IPS DF 19.7 (cell line): ENCODE measurements around the gene EPSTI1.
A peak's percentile ranks its signal among the peaks of the same experiment; 100 is the strongest.
"Not testable (repeated sequence)": the region's sequence is repeated elsewhere in the genome, so short reads cannot be mapped to it uniquely, and the experiment has no call there.

Experiments used
- DNase-seq: peaks from one replicate; pipeline ENCODE4 v3.0.0-alpha.2; 2013; ENCODE audit warnings: low read depth, low spot score

The EPSTI1 gene

GRCh38 chr13:42991898-42992763, at the start of gene EPSTI1:
Gene EPSTI1, minus strand, starts transcription at chr13:42992241. Its CDS starts 76 bp downstream, at chr13:42992165.
- no peak for DNase-seq

GRCh38 chr13:43041369-43041921, 49.4 kb upstream of the EPSTI1 start:
- no peak for DNase-seq

- DNase-seq = not testable (repeated sequence)
Observed at GRCh38 chr13:43040581-43041368, 48.7 kb upstream of the EPSTI1 start.

- DNase-seq = no peak
Observed at GRCh38 chr13:43039966-43040365, 47.9 kb upstream of the EPSTI1 start.

- DNase-seq = no peak
Observed at GRCh38 chr13:43036351-43037250, 44.6 kb upstream of the EPSTI1 start.

- DNase-seq = no peak
Observed at GRCh38 chr13:43033038-43033437, 41.0 kb upstream of the EPSTI1 start.

GRCh38 chr13:43031881-43032280, 39.8 kb upstream of the EPSTI1 start:
- no peak for DNase-seq

GRCh38 chr13:43030548-43030947, 38.5 kb upstream of the EPSTI1 start:
- DNase-seq = no peak

- no peak for DNase-seq
Observed at GRCh38 chr13:43026262-43026661, 34.2 kb upstream of the EPSTI1 start.

- DNase-seq = peak; percentile 56
Observed at GRCh38 chr13:43023289-43023963, 31.4 kb upstream of the EPSTI1 start, which contains the start of gene DNAJC15. Gene DNAJC15, plus strand, starts transcription at chr13:43023586. Its CDS starts 41 bp downstream, at chr13:43023627.

- DNase-seq = no peak
Observed at GRCh38 chr13:43022934-43023288, 30.9 kb upstream of the EPSTI1 start.

- DNase-seq = no peak
Observed at GRCh38 chr13:43021926-43022670, 30.1 kb upstream of the EPSTI1 start.

- no peak for DNase-seq
Observed at GRCh38 chr13:43020794-43021193, 28.8 kb upstream of the EPSTI1 start.

GRCh38 chr13:43019811-43020210, 27.8 kb upstream of the EPSTI1 start:
- DNase-seq = no peak

GRCh38 chr13:43016226-43016625, 24.2 kb upstream of the EPSTI1 start:
- no peak for DNase-seq

GRCh38 chr13:43014162-43014561, 22.1 kb upstream of the EPSTI1 start:
- DNase-seq = no peak

- no peak for DNase-seq
Observed at GRCh38 chr13:43009506-43009905, 17.5 kb upstream of the EPSTI1 start.

GRCh38 chr13:43008596-43008995, 16.6 kb upstream of the EPSTI1 start:
- no peak for DNase-seq

GRCh38 chr13:43006893-43007631, 15.0 kb upstream of the EPSTI1 start:
- DNase-seq = no peak
